Measurements from ENCODE around the gene DOK7. TPM values are rescaled to one million over a fixed set of nuclear protein-coding genes. Genes with fewer than 3 reads are reported as not detected.

Gene DOK7
- total RNA-seq, 1 donor from 2014 or later, result not detected

- DNase-seq (ENCODE audit: low read depth in 2 of 2), result no peak
Measured at GRCh38 chr4:3486541-3487540, 23.7 kb downstream of the DOK7 start.

DNA sequence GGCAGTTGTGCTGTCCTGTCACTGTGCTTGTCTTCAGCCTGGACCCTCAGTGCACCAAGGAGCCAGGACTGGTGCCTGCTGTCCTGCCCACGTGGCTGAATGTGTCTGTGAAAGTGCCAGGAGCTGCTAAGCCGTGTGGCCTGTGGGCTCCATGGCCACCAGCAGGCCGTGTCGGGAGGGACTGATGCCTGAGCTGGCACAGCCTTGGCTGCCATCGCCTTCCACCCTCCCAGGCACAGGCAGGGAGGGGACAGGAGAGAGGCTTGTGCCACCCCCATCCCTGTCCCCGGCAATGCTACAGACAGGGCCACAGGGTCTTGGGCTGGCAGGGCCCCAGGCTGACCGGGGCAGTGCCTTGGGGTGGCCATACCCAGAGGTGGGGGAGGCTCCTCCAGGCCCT, 24.8 kb downstream of the DOK7 start:
- no peak for DNase-seq (ENCODE audit: low read depth in 2 of 2)

DNA sequence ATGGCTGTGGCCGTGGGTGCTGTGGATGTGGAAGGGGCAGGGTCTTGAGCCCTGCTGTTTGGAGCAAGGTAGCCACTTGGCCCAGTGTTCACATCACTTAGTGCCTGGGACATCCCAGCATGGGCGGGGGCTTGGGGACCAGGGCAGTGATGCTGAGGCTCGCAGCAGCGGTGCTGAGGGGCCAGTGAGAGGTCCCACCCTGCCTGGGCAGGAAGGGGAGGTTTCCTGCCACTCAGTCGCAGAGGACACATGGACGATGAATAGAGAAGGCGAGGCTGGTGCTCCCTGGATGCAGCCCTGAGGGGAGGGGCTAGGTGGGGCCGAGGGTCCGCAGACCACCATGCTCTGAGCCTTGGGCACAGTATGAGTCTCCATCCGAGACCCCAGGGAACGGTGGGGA, 25.7 kb downstream of the DOK7 start:
- no peak for DNase-seq (ENCODE audit: low read depth in 2 of 2)

- no peak for DNase-seq (ENCODE audit: low read depth in 2 of 2)
Measured at GRCh38 chr4:3489451-3489962, 26.4 kb downstream of the DOK7 start.

- no peak for DNase-seq (ENCODE audit: low read depth in 2 of 2)
Measured at GRCh38 chr4:3491681-3492405, 28.7 kb downstream of the DOK7 start.

DNA sequence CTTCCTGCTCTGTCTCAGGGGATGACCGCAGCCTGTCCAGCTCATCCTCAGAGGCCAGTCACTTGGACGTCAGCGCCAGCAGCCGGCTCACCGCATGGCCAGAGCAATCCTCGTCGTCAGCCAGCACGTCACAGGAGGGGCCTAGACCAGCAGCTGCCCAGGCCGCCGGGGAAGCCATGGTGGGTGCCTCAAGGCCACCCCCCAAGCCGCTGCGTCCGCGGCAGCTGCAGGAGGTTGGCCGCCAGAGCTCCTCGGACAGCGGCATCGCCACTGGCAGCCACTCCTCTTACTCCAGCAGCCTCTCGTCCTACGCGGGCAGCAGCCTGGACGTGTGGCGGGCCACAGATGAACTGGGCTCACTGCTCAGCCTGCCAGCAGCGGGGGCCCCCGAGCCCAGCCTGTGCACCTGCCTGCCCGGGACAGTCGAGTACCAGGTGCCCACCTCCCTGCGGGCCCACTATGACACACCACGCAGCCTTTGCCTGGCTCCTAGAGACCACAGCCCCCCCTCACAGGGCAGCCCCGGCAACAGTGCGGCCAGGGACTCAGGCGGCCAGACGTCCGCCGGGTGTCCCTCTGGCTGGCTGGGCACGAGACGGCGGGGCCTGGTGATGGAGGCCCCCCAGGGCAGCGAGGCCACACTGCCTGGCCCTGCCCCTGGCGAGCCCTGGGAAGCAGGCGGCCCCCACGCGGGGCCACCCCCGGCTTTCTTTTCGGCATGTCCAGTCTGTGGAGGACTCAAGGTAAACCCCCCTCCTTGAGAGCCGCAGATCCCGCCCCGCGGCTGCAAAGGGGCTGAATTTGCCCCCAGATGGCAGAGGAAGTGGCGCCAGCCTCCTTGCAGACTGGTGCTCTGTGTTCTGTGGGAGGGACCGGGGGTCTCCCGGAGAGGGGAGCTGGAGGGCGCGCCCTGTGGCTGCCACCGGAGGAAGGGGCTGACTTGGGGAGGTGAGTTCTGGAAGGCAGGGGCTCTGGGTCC, 29.9 kb downstream of the DOK7 start:
- DNase-seq (ENCODE audit: low read depth in 2 of 2), result no peak

DNA sequence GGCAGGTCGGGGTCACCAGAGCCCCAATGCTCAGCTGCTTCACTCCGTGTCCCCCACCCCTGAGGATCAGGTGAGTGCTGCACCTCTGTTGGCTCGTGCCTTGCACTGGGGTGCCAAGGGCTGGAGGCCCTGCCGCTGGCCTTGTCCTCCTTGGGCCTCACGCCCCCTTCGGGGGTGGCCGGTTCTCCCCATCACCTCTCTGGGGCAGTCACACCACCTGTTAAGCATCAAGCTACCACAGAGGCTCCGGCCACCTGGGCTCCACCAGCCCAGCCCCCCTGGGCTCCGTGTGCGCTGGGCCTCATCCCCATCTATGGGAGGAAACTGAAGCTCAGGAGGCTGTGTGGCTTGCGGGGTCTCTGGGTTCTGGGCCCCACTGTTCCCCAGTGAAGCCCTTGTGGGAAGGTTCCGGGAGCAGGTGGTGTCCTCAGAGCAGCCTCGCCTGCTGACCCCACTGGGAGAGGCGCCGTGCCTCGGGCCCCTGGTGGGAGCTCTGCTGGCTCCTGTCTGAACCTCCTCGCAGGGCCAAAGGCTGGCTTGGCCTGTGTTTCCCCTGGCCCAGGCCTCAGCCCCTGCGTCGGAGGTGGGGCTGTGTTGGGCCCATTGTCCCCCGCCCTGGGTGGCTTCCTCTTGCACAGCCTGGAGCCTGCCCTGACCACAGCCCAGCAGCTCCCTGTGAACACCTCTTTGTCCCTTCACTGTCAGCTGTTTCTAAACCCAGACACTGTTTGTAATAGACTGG, 30.8 kb downstream of the DOK7 start:
- DNase-seq (ENCODE audit: low read depth in 2 of 2), result peak in 1 of 2 donors; percentile 35

DNA sequence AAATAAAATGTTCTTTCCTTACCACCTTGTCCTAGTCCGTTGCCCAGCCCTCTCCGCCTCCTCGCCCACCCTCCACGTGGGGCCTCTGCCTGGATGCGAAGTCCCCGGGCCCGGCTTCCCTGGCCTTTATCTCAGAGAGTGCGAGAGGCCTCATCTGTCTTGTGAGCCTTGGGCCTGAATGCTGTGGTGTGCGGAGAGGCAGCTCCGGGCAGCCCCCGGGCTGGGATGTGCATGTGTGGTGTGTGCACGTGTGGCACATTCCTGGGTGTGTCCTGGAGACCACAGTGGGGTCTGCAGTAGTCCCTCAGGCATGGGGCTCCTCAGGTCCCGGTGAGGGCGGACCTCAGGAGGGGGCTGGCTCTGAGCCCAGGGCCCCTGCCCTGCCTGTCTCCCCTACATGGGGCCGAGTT, 31.4 kb downstream of the DOK7 start:
- DNase-seq (ENCODE audit: low read depth in 2 of 2), result no peak

GRCh38 chr4:3495204-3495975, 32.3 kb downstream of the DOK7 start:
- DNase-seq (ENCODE audit: low read depth in 2 of 2), result no peak

DNA sequence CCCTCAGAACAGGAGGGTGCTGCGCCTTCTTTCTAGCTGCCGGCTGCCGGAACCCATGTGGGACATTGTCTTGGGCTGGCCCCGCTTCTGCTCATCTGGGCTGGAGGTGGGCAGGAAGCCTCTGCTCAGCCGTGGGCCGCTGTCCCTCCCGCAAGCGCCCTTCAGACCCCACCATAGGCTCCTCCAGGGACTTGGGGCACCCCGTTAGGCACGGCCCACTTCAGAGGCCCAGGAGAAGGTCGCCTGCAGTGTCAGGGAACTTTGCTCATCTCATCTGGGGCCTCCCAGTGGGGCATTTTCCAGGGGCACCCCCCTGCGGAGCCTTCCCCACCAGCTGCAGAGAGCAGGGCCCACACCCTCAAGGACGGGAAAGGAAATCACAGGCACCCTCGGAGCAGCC, 32.9 kb downstream of the DOK7 start:
- DNase-seq (ENCODE audit: low read depth in 2 of 2), result no peak

- DNase-seq (ENCODE audit: low read depth in 2 of 2), result no peak
Measured at GRCh38 chr4:3497095-3497494, 34.0 kb downstream of the DOK7 start.

DNA sequence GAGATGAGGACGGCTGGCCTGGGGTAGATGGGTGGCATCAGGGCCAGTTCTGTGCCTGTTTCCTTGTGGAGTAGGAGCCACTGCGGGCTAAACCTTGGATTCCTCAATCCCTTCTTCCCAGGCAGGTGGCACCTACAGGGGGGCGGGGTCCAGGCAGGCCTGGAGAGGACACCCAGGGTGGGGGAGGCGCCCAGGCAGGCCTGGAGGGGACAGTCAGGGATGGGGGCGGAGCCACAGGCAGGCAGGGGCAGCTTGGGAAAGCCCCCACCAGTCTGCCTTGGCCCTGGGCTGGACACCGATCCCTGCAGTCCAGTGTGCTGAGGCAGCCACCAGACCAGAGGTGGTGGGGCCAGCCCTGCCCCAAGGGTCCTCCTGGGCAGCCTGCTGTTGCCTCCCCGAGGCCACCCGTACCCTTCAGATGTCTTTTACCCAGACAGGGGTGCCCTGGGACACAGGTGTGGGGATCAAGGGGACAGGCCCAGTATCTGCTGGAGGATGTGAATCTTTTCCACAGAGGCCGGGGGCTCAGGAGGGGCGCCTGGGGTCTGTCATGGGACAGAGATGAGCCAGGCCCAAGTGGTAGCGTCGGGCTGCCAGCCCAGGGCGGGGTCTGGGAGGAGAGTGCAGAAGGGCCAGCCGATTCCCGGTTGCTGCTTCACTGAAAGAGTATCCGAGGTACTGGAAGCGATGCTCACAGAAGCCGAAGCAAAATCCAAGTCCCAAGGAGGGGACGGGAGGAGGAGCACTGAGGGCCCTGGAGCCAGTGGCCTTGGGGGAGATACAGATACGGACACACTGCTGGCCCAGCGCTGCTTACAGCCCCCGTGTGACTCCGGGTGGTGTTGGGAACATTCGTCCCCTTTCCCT, 34.6 kb downstream of the DOK7 start:
- no peak for DNase-seq (ENCODE audit: low read depth in 2 of 2)

GRCh38 chr4:3498407-3498806, 35.3 kb downstream of the DOK7 start:
- no peak for DNase-seq (ENCODE audit: low read depth in 2 of 2)

GRCh38 chr4:3498901-3499510, 35.9 kb downstream of the DOK7 start:
- DNase-seq (ENCODE audit: low read depth in 2 of 2), result no peak

GRCh38 chr4:3499710-3500109, 36.6 kb downstream of the DOK7 start:
- no peak for DNase-seq (ENCODE audit: low read depth in 2 of 2)

GRCh38 chr4:3500111-3500510, 37.0 kb downstream of the DOK7 start:
- no peak for DNase-seq (ENCODE audit: low read depth in 2 of 2)

DNA sequence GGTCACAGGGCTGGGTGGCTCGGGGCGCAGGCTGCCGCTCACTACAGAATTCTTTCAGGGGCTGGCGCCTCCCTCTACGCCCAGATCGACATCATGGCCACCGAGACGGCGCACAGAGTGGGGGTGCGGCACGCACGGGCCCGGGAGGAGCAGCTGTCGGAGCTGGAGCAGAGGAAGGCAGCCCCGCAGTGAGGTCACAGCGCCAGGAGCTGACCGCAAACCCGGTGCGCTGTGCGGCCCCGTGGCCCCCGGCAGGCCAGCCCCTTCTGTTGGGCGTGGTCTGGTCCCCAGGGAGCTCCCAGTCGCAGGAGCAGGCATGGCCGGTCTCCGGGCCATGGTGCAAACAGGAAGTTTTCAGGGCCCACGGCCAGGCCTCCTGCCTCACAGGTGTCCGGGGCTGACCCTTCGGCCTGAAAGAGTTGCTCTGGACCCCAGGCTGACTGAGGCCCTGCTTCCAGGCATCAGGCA, 37.6 kb downstream of the DOK7 start:
- DNase-seq (ENCODE audit: low read depth in 2 of 2), result no peak

Data from lung microvascular endothelial cell (primary cell).